Measurements from ENCODE around the gene TMEM151A.

The TMEM151A gene

DNA sequence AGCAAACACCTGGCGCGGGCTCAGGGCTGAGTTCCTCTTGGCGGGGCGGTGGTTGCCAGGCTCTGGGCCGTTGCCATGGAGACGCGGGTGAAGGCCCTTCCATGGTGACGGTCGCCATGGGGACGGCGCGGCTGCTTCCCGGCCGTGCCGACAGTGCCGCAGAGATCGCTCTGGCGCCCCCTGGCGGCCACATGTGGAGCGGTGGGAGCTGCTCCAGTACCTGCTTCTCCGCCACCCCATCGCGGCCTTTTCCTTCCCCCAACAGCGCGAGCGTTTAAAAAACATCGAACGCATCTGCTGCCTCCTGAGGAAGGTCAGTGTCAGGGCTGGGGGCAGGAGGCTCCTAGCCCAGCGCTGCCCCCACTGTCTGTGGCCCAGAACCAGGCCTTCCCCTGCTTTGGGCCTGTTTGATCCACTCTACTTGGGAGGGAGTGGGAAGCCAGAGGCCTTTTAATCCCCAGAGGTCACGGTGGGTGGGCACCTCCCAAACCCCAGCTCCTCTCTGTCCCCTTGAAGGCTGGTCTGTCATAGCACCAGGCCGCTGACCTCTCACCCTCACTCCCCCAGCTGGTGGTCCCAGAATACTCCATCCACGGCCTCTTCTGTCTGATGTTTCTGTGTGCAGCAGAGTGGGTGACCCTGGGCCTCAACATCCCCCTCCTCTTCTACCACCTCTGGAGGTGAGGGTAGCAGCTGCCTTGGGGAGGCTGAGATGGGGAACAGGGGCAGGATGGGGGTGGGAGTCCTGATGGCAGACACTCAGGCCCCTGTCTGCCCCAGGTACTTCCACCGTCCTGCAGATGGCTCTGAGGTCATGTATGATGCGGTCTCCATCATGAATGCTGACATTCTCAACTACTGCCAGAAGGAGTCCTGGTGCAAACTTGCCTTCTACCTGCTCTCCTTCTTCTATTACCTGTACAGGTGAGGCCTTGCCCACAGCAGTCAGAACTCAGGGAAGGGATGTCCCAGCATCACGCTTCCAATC, 8.9 kb upstream of the TMEM151A start:
- in situ Hi-C loops (cut with MboI; ENCODE audit: low sequenced_read_pairs): no loop called here

- in situ Hi-C loops (cut with MboI; ENCODE audit: low sequenced_read_pairs): no loop called here
Measured at GRCh38 chr11:66283461-66284105, 8.1 kb upstream of the TMEM151A start.

DNA sequence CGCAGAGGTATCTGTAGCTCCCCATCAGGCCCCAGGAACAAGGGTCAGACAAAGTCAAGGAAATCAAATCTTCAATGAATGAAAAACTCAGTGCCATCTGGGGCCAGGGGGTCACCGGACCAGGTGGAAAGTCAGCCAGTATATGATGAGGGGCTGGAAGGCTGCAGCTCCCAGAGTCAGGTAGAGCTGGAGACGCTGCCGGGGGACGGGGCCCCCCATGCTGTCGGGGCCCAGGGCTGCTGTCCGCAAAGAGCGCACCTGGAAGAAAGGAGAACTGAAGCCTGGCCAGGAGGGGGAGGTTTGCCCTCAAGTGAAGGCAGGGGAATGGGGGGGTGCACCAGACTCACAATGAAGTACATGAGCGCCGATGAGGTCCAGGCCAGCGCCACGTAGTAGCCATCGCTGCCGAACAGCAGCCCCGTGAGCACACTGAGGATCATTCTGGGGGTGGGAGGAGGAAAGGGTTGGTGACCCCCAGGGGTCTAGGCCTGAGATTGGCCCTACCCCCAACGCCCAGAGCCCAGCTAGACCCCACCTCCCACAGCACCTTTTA, 7.1 kb upstream of the TMEM151A start:
- in situ Hi-C loops (cut with MboI; ENCODE audit: low sequenced_read_pairs): no loop called here

GRCh38 chr11:66285250-66285947, 6.3 kb upstream of the TMEM151A start:
- in situ Hi-C loops (cut with MboI; ENCODE audit: low sequenced_read_pairs): no loop called here

DNA sequence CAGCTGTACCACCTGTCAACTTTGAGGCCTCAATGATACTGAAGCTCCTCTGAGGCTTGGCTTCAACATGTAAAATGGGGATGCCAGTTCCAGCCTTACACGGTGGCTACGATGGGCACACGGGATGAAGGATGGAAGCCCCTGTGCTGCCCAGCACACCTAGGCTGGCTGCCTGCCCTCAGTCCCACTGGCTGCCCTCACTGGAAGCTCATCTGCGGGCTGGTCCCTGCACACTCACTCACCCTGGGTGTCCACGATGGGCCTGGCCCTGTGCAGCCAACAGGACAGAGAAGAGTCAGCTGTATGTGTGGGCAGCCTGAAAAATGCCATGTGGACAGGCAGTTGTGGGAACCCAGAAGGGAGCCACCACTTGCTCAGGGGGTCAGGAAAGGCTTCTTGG, 5.0 kb upstream of the TMEM151A start:
- in situ Hi-C loops (cut with MboI; ENCODE audit: low sequenced_read_pairs): no loop called here

DNA sequence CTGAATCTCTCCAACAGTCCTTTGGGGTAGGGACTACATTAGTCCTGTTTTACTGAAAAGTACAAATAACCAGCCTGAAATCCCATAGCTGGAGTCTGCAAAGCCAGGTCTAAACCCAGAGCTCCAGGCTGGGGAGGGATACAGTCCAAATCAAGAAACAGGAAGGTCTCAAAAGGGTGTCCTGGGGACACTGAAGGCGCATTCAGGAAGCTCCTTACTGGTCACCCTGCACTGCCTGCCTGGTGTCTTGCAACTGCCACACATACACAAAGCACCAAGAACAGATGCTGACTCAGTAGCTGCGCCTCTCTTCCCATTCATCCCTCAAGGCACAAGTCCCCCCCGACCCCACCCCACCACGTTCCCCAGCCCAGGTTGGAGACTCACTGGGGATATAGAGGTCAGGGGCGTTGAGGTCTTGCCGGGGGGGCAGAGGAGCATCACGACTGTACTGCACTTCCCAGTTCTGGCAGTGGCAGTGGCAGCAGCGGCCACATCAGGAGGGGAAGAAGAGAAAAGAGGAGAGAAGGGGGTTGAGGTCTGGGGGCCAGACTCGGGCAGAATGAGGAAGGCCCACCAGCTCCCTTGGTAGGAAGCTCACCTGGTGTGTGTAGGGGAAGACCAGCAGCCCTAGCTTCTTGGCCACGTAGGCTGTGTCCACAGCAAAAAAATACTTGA, 4.3 kb upstream of the TMEM151A start:
- in situ Hi-C loops (cut with MboI; ENCODE audit: low sequenced_read_pairs): no loop called here

GRCh38 chr11:66287889-66288670, 3.6 kb upstream of the TMEM151A start:
- in situ Hi-C loops (cut with MboI; ENCODE audit: low sequenced_read_pairs): no loop called here

- in situ Hi-C loops (cut with MboI; ENCODE audit: low sequenced_read_pairs): no loop called here
Measured at GRCh38 chr11:66288671-66289547, 2.8 kb upstream of the TMEM151A start, which contains the start of gene YIF1A. Gene YIF1A, minus strand, starts transcription at chr11:66289143. Its CDS starts 158 bp downstream, at chr11:66288985.

GRCh38 chr11:66289548-66290329, 2.0 kb upstream of the TMEM151A start:
- in situ Hi-C loops (cut with MboI; ENCODE audit: low sequenced_read_pairs): no loop called here

DNA sequence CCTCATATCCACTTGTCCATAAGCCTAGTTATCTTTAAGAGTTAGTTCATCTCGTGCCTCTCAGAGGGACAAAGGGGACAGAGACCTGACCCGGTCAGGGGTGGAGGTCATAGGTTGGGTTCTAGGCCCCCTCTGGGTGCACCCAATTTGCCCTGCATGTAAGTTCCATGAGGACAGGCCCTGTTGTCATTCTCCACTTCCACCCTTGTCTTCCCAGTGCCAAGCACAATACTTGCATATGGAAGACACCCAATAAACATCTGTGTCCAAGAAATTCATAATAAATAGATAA, 1.4 kb upstream of the TMEM151A start:
- in situ Hi-C loops (cut with MboI; ENCODE audit: low sequenced_read_pairs): no loop called here

- in situ Hi-C loops (cut with MboI; ENCODE audit: low sequenced_read_pairs): no loop called here
Measured at GRCh38 chr11:66291303-66291705, 390 bp upstream of the TMEM151A start.

- in situ Hi-C loops (cut with MboI; ENCODE audit: low sequenced_read_pairs): no loop called here
Measured at GRCh38 chr11:66292543-66293332, 1.0 kb downstream of the TMEM151A start.

DNA sequence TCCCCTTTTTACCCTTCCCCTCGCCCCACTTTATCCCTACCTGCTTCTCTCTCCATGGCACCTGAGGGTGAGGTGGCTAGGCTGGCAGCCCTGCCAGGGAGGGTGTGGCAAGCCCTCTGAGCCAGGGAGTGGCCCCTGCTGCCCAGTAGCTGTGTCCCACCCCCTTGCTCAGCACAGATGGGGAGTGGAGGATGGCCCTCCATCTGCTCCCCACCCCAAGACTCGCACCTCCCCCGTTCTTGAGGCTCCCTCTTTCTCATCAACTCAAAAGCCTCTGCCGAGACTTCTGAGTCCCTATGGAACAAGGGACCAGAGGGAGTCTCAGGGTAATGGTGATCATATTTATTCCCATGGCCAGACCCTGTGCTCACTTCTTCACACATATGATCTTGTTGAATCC, 1.7 kb downstream of the TMEM151A start:
- in situ Hi-C loops (cut with MboI; ENCODE audit: low sequenced_read_pairs): no loop called here

DNA sequence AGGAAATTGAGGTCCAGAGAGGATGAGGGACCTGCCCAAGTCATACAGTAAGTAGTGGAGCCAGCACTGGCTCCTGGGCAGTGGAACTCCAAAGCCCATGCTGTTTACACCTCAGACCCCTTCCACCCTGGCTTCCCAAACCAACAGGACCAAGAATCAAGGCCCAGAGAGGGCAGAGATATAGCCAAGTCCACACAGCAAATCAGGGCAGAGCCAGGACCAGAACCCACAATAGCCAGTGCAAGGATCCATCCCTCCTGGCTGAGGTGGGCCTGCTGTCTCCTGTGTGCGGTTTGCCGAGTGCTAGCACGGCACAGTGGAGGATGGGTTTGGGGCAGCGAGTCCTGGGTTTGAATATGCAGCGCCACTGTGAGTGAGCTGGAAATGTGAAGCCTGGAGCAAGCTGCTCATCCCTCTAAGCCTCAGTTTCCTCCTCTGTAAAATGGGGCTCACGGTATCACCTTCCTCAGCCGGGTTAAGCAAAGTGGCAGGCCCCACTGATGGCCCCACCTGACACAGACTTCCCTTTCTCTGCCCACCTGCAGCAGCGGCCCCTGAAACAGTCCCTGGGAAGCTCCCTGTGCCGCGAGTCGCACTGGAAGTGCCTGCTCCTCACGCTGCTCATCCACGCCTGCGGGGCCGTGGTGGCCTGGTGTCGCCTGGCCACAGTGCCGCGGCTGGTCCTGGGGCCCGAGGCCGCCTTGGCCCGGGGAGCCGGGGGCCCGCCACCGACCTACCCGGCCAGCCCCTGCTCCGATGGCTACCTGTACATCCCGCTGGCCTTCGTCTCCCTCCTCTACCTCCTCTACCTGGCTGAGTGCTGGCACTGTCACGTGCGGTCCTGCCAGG, 2.3 kb downstream of the TMEM151A start:
- in situ Hi-C loops (cut with MboI; ENCODE audit: low sequenced_read_pairs): no loop called here

GRCh38 chr11:66294626-66295620, 3.2 kb downstream of the TMEM151A start:
- in situ Hi-C loops (cut with MboI; ENCODE audit: low sequenced_read_pairs): no loop called here

All from HL-60/S4 (cell line).